Keratinocyte (primary cell): Measurements from ENCODE around the gene PRKAR1B. TPM values are rescaled to one million over a fixed set of nuclear protein-coding genes. Genes with fewer than 3 reads are reported as not detected.

Experiments used
- DNase-seq: peaks from one replicate; pipeline ENCODE4 v3.0.0-alpha.2; 2011; ENCODE audit warnings: low read depth, missing footprints, low spot score
- FAIRE-seq: peaks from 2 replicates; lab custom pipeline; 2011; peaks lifted over from hg19 to GRCh38; lab: Jason Lieb, UNC
- H2AFZ ChIP-seq: 2 replicates; pipeline ENCODE4 v1.6.0; 2012; ENCODE audit warnings: low read length, control low read depth, inconsistent platforms; ENCODE audit not compliant: control insufficient read depth
- H3K27ac ChIP-seq: 2 replicates; pipeline ENCODE4 v1.5.1; 2011; ENCODE audit warnings: low read length; ENCODE audit not compliant: control insufficient read depth, insufficient read depth
- H3K27me3 ChIP-seq: 3 replicates; pipeline ENCODE4 v1.6.0; 2011; ENCODE audit warnings: low read length; ENCODE audit not compliant: control insufficient read depth, insufficient read depth; ENCODE audit errors: extremely low read depth
- H3K36me3 ChIP-seq, 2 experiments: 2 replicates in 1 of 2; 3 replicates in 1 of 2; pipeline ENCODE4 v1.5.1; 2011; ENCODE audit warnings: low read length in 2 of 2, mild to moderate bottlenecking in 1 of 2; ENCODE audit not compliant: control insufficient read depth in 2 of 2, insufficient read depth in 2 of 2; ENCODE audit errors: extremely low read depth in 1 of 2
- H3K4me1 ChIP-seq: 3 replicates; pipeline ENCODE4 v1.5.1; 2011; ENCODE audit warnings: low read length; ENCODE audit not compliant: control insufficient read depth, insufficient read depth; ENCODE audit errors: extremely low read depth
- H3K4me2 ChIP-seq: 3 replicates; pipeline ENCODE4 v1.6.0; 2011; ENCODE audit warnings: low read depth, low read length; ENCODE audit not compliant: control insufficient read depth, insufficient read depth; ENCODE audit errors: extremely low read depth
- H3K4me3 ChIP-seq, 3 experiments: fragments of 200-600 bp in 1 of 3; sonication (generic) in 1 of 3; 2 replicates in 2 of 3; 3 replicates in 1 of 3; pipeline ENCODE4 v1.5.1; 2011 to 2016; ENCODE audit warnings: low read length in 3 of 3, mild to moderate bottlenecking in 3 of 3, control low read depth in 2 of 3, inconsistent platforms in 1 of 3, low read depth in 1 of 3, mixed read lengths in 1 of 3, mixed run types in 1 of 3, moderate library complexity in 1 of 3; ENCODE audit not compliant: control insufficient read depth in 2 of 3, insufficient read depth in 2 of 3; ENCODE audit errors: extremely low read depth in 1 of 3
- H3K79me2 ChIP-seq: 2 replicates; pipeline ENCODE4 v1.6.0; 2012; ENCODE audit warnings: low read length; ENCODE audit not compliant: control insufficient read depth, insufficient read depth
- H3K9ac ChIP-seq: 3 replicates; pipeline ENCODE4 v1.6.0; 2011; ENCODE audit warnings: low read length; ENCODE audit not compliant: control insufficient read depth, insufficient read depth; ENCODE audit errors: extremely low read depth
- H3K9me1 ChIP-seq: 3 replicates; pipeline ENCODE4 v1.6.0; 2011; ENCODE audit warnings: low read length; ENCODE audit not compliant: control insufficient read depth, insufficient read depth; ENCODE audit errors: extremely low read depth
- H3K9me3 ChIP-seq: 2 replicates; pipeline ENCODE4 v1.5.1; 2012; ENCODE audit warnings: low read depth, low read length; ENCODE audit not compliant: control insufficient read depth
- H4K20me1 ChIP-seq: 3 replicates; pipeline ENCODE4 v1.6.0; 2011; ENCODE audit warnings: low read length; ENCODE audit not compliant: control insufficient read depth, insufficient read depth; ENCODE audit errors: extremely low read depth
- CTCF ChIP-seq, 3 experiments: IDR thresholded peaks in 1 of 3; conservative IDR thresholded peaks in 1 of 3; optimal IDR thresholded peaks in 1 of 3; 2 replicates in 2 of 3; 3 replicates in 1 of 3; pipeline versions ENCODE3 to v1.5.1; 2011; ENCODE audit warnings: low read length in 3 of 3, mild to moderate bottlenecking in 3 of 3, moderate library complexity in 2 of 3, control low read depth in 1 of 3, inconsistent platforms in 1 of 3; ENCODE audit not compliant: insufficient read depth in 2 of 3; ENCODE audit errors: extremely low read depth in 1 of 3
- EZH2 ChIP-seq: IDR thresholded peaks from one replicate; pipeline ENCODE4 v1.6.1; 2012; ENCODE audit warnings: inconsistent platforms, mild to moderate bottlenecking, low read length, moderate library complexity
- dilution Hi-C: fragments of 300-500 bp; cut with MboI; formaldehyde crosslinking; loops from one replicate; pipeline ENCODE4 v1.7.0; 2020; ENCODE audit warnings: low sequenced_read_pairs; ENCODE audit not compliant: extremely low pct_ligation_motif_present
- polyA plus RNA-seq, 5 experiments: library from polyadenylated mRNA; depleted of rRNA in 3 of 5; stranded (reverse) in 3 of 5; stranded (forward) in 1 of 5; unstranded in 1 of 5; fragments of >200 nt; gene quantifications; 1 replicate in 1 of 5; 2 replicates in 3 of 5; 3 replicates in 1 of 5; pipeline versions ENCODE4 v1.2.1 to v1.2.3, GENCODE V29; 2011 to 2012; ENCODE audit warnings: missing spikeins in 2 of 5, low read depth in 1 of 5, low replicate concordance in 1 of 5

PRKAR1B gene
- polyA plus RNA-seq, 1 donor (not counting 4 experiments of a cell fraction or from before 2014, with no cell fraction given), result 10.8 TPM

- H3K27ac ChIP-seq, result no peak overlapping the region
- H4K20me1 ChIP-seq, result no peaks in the 10 kb centered on the region
- FAIRE-seq (no peak), DNase-seq (no peak)
- H3K9me3 ChIP-seq, result no peaks in the 10 kb centered on the region
- no peaks in the 10 kb centered on the region for H3K9me1 ChIP-seq
- H3K79me2 ChIP-seq, result peaks cover 55% of the 10 kb centered on the region
- H3K9ac ChIP-seq, result no peak overlapping the region
- H3K4me2 ChIP-seq, result no peak overlapping the region
- peaks cover 29 to 39% of the 10 kb centered on the region in 2 experiments for H3K36me3 ChIP-seq
- H2AFZ ChIP-seq, result no peak overlapping the region
- TF ChIP-seq EZH2 (no peak), CTCF (optimal IDR thresholded peaks at IDR 0.05 in 1 of 3, IDR thresholded peaks at IDR 0.05 in 1 of 3, conservative IDR thresholded peaks at IDR 0.05 in 1 of 3; ENCODE audit: extremely low read depth in 1 of 3, insufficient read depth in 2 of 3, low read length in 3 of 3) (no peak)
- peaks cover 24% of the 10 kb centered on the region for H3K4me1 ChIP-seq
- dilution Hi-C loops, result no loop called here
- H3K4me3 ChIP-seq, result no peak overlapping the region
- no peaks in the 10 kb centered on the region for H3K27me3 ChIP-seq
These were observed 218.5 kb downstream of the PRKAR1B start for GRCh38 chr7:508461-509170.

GRCh38 chr7:507623-508300, 219.3 kb downstream of the PRKAR1B start:
- H2AFZ ChIP-seq, result no peak overlapping the region
- H3K4me3 ChIP-seq, result no peak overlapping the region
- TF ChIP-seq EZH2 (no peak), CTCF (optimal IDR thresholded peaks at IDR 0.05 in 1 of 3, IDR thresholded peaks at IDR 0.05 in 1 of 3, conservative IDR thresholded peaks at IDR 0.05 in 1 of 3; ENCODE audit: extremely low read depth in 1 of 3, insufficient read depth in 2 of 3, low read length in 3 of 3) (no peak)
- no peaks in the 10 kb centered on the region for H3K9me1 ChIP-seq
- H3K4me2 ChIP-seq, result no peak overlapping the region
- H3K27me3 ChIP-seq, result no peaks in the 10 kb centered on the region
- no peaks in the 10 kb centered on the region for H3K9me3 ChIP-seq
- H3K79me2 ChIP-seq, result peaks cover 54% of the 10 kb centered on the region
- no peak for DNase-seq
- no peaks in the 10 kb centered on the region for H4K20me1 ChIP-seq
- peaks cover 30 to 47% of the 10 kb centered on the region in 2 experiments for H3K36me3 ChIP-seq
- no peak overlapping the region for H3K9ac ChIP-seq
- dilution Hi-C loops, result no loop called here
- FAIRE-seq, result no peak
- H3K4me1 ChIP-seq, result peaks cover 15% of the 10 kb centered on the region
- H3K27ac ChIP-seq, result no peak overlapping the region
